Measurements from ENCODE around the gene DLGAP4. TPM values are rescaled to one million over a fixed set of nuclear protein-coding genes. Genes with fewer than 3 reads are reported as not detected.

The DLGAP4 gene
- total and polyA plus RNA-seq, 9 of the 15 experiments (the other 6 are each of a cell fraction or from before 2014, with no cell fraction given), result 0.31 to 34.1 (median 4.5) TPM

DNA sequence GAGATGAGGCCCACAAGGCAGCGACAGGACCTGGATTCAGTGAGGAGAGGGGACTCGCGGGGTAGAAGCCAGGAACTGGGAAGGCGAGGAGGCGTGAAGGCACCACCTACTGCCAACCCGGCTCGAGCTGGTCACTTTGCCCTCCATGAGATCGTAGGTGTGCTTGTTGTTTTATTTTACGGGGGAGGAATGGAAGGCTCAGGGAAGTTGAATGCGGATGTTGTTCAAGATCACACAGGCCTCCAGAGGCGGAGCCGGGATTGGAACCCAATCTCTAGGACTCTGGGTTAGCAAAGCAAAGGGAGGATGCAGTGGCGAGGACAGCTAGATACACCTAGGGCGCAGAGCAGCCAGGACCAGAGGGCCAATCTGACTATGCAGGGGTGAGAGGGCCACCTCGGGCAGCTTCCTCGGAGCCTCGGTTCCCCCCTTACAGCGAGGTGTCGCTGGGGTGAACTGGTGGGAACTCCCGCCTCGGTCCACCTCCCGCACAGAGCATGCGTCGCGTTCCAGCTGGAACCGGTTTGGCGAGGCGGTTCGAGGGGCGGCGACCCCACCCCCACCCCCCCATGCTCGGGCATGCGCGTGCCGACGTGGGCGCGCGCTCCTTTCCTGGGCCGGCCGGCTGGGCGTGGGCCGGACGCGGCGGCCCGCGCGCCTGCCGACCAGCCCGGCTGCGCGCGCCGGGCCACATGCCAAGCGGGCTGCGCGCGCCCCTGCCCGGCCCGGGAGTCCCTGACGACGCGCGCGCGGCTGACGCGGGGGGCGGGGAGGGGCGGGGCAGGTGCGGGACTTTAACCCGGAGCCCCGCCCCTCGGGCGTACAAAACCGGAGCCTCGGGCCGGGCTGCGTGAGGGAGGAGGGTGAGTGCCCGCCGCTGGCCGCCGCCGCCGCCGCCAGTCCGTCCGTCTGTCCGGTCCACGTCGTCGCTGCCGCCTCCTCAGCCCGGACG, 154.8 kb downstream of the DLGAP4 start (continued):
- no peak for TF ChIP-seq RNF219 (CRISPR knock-in tag; IDR thresholded peaks at IDR 0.05)
- no peak for TF ChIP-seq ILK (tag; IDR thresholded peaks at IDR 0.05; ENCODE audit: borderline replicate concordance, low read depth)
- TF ChIP-seq ZNF699 (CRISPR knock-in tag; IDR thresholded peaks at IDR 0.05; ENCODE audit: insufficient replicate concordance), result no peak
- peak; percentile 43; the same call in 1 of the 2 replicates for TF ChIP-seq NCOA1 (IDR thresholded peaks at IDR 0.05; ENCODE audit: low read depth)
- TF ChIP-seq, protein P1, sequence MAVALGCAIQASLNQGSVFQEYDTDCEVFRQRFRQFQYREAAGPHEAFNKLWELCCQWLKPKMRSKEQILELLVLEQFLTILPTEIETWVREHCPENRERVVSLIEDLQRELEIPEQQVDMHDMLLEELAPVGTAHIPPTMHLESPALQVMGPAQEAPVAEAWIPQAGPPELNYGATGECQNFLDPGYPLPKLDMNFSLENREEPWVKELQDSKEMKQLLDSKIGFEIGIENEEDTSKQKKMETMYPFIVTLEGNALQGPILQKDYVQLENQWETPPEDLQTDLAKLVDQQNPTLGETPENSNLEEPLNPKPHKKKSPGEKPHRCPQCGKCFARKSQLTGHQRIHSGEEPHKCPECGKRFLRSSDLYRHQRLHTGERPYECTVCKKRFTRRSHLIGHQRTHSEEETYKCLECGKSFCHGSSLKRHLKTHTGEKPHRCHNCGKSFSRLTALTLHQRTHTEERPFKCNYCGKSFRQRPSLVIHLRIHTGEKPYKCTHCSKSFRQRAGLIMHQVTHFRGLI (CRISPR knock-in tag; IDR thresholded peaks at IDR 0.05), result no peak
- no peak for TF ChIP-seq ZNF561 (CRISPR knock-in tag; conservative IDR thresholded peaks at IDR 0.05)
- TF ChIP-seq PRMT5 (CRISPR knock-in tag; IDR thresholded peaks at IDR 0.05), result no peak
- peak; percentile 97 for TF ChIP-seq ZNF740 (CRISPR knock-in tag; IDR thresholded peaks at IDR 0.05)
- TF ChIP-seq ZNF740 (tag; IDR thresholded peaks at IDR 0.05), result peak; percentile 27 to 91; a peak in 2 of 4 replicates
- peak; percentile 78 for TF ChIP-seq POLR2B (IDR thresholded peaks at IDR 0.05; ENCODE audit: low read depth, partially characterized antibody)
- TF ChIP-seq ZNF717 (CRISPR knock-in tag; IDR thresholded peaks at IDR 0.05), result no peak
- peak; percentile 77 for TF ChIP-seq SP1 (CRISPR knock-in tag; IDR thresholded peaks at IDR 0.05)
- TF ChIP-seq, protein P2, sequence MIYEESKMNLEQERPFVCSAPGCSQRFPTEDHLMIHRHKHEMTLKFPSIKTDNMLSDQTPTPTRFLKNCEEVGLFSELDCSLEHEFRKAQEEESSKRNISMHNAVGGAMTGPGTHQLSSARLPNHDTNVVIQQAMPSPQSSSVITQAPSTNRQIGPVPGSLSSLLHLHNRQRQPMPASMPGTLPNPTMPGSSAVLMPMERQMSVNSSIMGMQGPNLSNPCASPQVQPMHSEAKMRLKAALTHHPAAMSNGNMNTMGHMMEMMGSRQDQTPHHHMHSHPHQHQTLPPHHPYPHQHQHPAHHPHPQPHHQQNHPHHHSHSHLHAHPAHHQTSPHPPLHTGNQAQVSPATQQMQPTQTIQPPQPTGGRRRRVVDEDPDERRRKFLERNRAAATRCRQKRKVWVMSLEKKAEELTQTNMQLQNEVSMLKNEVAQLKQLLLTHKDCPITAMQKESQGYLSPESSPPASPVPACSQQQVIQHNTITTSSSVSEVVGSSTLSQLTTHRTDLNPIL (CRISPR knock-in tag; IDR thresholded peaks at IDR 0.05), result no peak
- no peak for TF ChIP-seq ZFP1 (CRISPR knock-in tag; IDR thresholded peaks at IDR 0.05)
- no peak for TF ChIP-seq KDM2B (CRISPR knock-in tag; IDR thresholded peaks at IDR 0.05)
- no peak for TF ChIP-seq FUS (optimal IDR thresholded peaks at IDR 0.05; ENCODE audit: low read depth, low read length)
- no peak for TF ChIP-seq TEAD2 (tag; IDR thresholded peaks at IDR 0.05)
- TF ChIP-seq ZNF785 (CRISPR knock-in tag; IDR thresholded peaks at IDR 0.05), result no peak
- 0 out of 2 replicates have a peak, but pooled peaks have one; percentile 11 for TF ChIP-seq FOXO4 (CRISPR knock-in tag; IDR thresholded peaks at IDR 0.05)
- TF ChIP-seq ARHGAP35 (IDR thresholded peaks at IDR 0.05; ENCODE audit: partially characterized antibody), result no peak
- TF ChIP-seq MBD2 (IDR thresholded peaks at IDR 0.05; ENCODE audit: borderline replicate concordance, low read depth), result no peak; the same call in 1 of the 2 replicates

Data from K562 (cell line).